Measurements from ENCODE around the gene RPEL1.

DNA sequence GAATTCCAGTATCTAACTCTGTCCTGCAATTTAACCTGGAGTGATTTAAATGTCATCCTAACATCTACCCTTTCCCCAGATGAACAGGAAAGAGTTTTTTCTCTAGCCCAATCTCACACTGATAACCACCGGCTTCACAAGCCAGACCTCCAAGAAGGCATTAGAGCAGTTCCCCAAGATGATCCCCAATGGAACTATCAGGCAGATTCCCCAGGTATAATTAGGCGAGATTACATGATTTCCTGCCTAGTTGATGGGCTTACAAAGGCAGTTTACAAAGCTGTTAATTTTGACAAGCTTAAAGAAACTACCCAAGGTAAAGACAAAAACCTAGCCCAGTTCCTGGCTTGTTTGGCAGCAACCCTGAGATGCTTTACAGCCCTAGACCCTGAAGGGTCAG, 38.5 kb upstream of the RPEL1 start:
- TF ChIP-seq, protein P1, sequence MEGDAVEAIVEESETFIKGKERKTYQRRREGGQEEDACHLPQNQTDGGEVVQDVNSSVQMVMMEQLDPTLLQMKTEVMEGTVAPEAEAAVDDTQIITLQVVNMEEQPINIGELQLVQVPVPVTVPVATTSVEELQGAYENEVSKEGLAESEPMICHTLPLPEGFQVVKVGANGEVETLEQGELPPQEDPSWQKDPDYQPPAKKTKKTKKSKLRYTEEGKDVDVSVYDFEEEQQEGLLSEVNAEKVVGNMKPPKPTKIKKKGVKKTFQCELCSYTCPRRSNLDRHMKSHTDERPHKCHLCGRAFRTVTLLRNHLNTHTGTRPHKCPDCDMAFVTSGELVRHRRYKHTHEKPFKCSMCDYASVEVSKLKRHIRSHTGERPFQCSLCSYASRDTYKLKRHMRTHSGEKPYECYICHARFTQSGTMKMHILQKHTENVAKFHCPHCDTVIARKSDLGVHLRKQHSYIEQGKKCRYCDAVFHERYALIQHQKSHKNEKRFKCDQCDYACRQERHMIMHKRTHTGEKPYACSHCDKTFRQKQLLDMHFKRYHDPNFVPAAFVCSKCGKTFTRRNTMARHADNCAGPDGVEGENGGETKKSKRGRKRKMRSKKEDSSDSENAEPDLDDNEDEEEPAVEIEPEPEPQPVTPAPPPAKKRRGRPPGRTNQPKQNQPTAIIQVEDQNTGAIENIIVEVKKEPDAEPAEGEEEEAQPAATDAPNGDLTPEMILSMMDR (IDR thresholded peaks at IDR 0.05; ENCODE audit: insufficient read depth, low read length) = no peak
- no peak for TF ChIP-seq POLR2AphosphoS5 (IDR thresholded peaks at IDR 0.05; ENCODE audit: low read depth)

Measured in HL-60 (cell line).